ENCODE results near the gene LIN54. TPM values are rescaled to one million over a fixed set of nuclear protein-coding genes. Genes with fewer than 3 reads are reported as not detected.

LIN54 gene
- polyA plus RNA-seq, 1 donor (not counting 4 experiments of a cell fraction or from before 2014, with no cell fraction given), result 8.1 TPM

DNA sequence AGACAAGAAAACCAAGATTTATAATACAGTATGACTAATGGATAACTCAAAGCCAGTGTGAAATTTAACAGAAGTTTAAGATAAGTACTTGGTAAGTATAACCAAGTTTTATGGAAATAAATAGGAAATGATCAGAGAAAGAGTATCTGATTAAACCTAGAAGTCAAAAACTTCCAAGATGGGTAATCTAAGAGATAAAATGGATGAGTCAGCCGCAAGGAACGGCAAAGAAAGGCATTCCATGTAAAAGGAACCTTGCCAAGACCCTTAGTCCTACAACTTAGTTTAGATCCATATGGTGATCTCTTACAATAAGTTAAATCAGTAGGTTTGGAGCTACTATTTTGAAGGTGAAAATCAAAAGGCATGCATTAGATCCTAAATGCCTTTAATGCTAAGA lies 34.8 kb downstream of the LIN54 start:
- FAIRE-seq (no peak), DNase-seq (ENCODE audit: low read depth, low spot score) (no peak)
- Histone ChIP-seq H2AFZ (ENCODE audit: control insufficient read depth, low read length) (no peak overlapping the region), H3K4me1 (ENCODE audit: control insufficient read depth, extremely low read depth, insufficient read depth, low read length) (no peaks in the 10 kb centered on the region), H3K4me3 (ENCODE audit: control insufficient read depth in 2 of 3, extremely low read depth in 1 of 3, insufficient read depth in 2 of 3, low read depth in 1 of 3, low read length in 3 of 3) (no peak overlapping the region), H3K9ac (ENCODE audit: control insufficient read depth, extremely low read depth, insufficient read depth, low read length) (no peak overlapping the region), H3K4me2 (ENCODE audit: control insufficient read depth, extremely low read depth, insufficient read depth, low read depth, low read length) (no peak overlapping the region), H3K9me1 (ENCODE audit: control insufficient read depth, extremely low read depth, insufficient read depth, low read length) (no peaks in the 10 kb centered on the region), H3K9me3 (ENCODE audit: control insufficient read depth, low read depth, low read length) (no peaks in the 10 kb centered on the region), H4K20me1 (ENCODE audit: control insufficient read depth, extremely low read depth, insufficient read depth, low read length) (no peaks in the 10 kb centered on the region), H3K27ac (ENCODE audit: control insufficient read depth, insufficient read depth, low read length) (no peak overlapping the region), H3K36me3 (ENCODE audit: control insufficient read depth in 2 of 2, extremely low read depth in 1 of 2, insufficient read depth in 2 of 2, low read length in 2 of 2) (no peaks in the 10 kb centered on the region), H3K79me2 (ENCODE audit: control insufficient read depth, insufficient read depth, low read length) (no peaks in the 10 kb centered on the region), H3K27me3 (ENCODE audit: control insufficient read depth, extremely low read depth, insufficient read depth, low read length) (no peaks in the 10 kb centered on the region)
- dilution Hi-C loops (cut with MboI; ENCODE audit: extremely low pct_ligation_motif_present, low sequenced_read_pairs), result no loop called here
- TF ChIP-seq, protein P1, sequence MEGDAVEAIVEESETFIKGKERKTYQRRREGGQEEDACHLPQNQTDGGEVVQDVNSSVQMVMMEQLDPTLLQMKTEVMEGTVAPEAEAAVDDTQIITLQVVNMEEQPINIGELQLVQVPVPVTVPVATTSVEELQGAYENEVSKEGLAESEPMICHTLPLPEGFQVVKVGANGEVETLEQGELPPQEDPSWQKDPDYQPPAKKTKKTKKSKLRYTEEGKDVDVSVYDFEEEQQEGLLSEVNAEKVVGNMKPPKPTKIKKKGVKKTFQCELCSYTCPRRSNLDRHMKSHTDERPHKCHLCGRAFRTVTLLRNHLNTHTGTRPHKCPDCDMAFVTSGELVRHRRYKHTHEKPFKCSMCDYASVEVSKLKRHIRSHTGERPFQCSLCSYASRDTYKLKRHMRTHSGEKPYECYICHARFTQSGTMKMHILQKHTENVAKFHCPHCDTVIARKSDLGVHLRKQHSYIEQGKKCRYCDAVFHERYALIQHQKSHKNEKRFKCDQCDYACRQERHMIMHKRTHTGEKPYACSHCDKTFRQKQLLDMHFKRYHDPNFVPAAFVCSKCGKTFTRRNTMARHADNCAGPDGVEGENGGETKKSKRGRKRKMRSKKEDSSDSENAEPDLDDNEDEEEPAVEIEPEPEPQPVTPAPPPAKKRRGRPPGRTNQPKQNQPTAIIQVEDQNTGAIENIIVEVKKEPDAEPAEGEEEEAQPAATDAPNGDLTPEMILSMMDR (optimal IDR thresholded peaks at IDR 0.05 in 1 of 3, IDR thresholded peaks at IDR 0.05 in 1 of 3, conservative IDR thresholded peaks at IDR 0.05 in 1 of 3; ENCODE audit: extremely low read depth in 1 of 3, insufficient read depth in 2 of 3, low read length in 3 of 3), result no peak
- TF ChIP-seq EZH2 (IDR thresholded peaks at IDR 0.05; ENCODE audit: low read length), result no peak

DNA sequence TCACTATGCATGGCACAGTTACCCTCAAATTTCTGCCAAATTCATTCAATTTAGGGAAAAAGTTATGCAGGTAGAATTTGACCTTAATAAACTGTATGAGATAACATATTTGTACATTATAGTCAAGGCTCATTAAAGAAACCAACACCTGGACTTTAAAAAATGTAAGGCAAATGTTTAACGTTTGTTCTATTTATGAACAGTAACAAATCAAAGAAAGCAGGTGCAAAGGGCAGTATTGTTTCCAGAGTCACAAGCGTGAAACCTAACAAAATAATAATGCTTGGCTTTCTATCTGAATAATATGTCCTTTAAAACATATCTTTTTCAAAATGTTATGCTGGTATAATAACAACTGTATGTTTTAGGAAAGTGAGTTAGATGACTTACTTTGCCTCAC lies 41.2 kb downstream of the LIN54 start:
- Histone ChIP-seq H3K4me1 (ENCODE audit: control insufficient read depth, extremely low read depth, insufficient read depth, low read length) (no peaks in the 10 kb centered on the region), H3K79me2 (ENCODE audit: control insufficient read depth, insufficient read depth, low read length) (no peaks in the 10 kb centered on the region), H3K27me3 (ENCODE audit: control insufficient read depth, extremely low read depth, insufficient read depth, low read length) (no peaks in the 10 kb centered on the region), H3K9me3 (ENCODE audit: control insufficient read depth, low read depth, low read length) (no peaks in the 10 kb centered on the region), H3K36me3 (ENCODE audit: control insufficient read depth in 2 of 2, extremely low read depth in 1 of 2, insufficient read depth in 2 of 2, low read length in 2 of 2) (peaks cover 6% of the 10 kb centered on the region in 2 experiments), H4K20me1 (ENCODE audit: control insufficient read depth, extremely low read depth, insufficient read depth, low read length) (no peaks in the 10 kb centered on the region), H3K4me2 (ENCODE audit: control insufficient read depth, extremely low read depth, insufficient read depth, low read depth, low read length) (no peak overlapping the region), H3K4me3 (ENCODE audit: control insufficient read depth in 2 of 3, extremely low read depth in 1 of 3, insufficient read depth in 2 of 3, low read depth in 1 of 3, low read length in 3 of 3) (no peak overlapping the region), H3K27ac (ENCODE audit: control insufficient read depth, insufficient read depth, low read length) (no peak overlapping the region), H3K9ac (ENCODE audit: control insufficient read depth, extremely low read depth, insufficient read depth, low read length) (no peak overlapping the region), H3K9me1 (ENCODE audit: control insufficient read depth, extremely low read depth, insufficient read depth, low read length) (no peaks in the 10 kb centered on the region), H2AFZ (ENCODE audit: control insufficient read depth, low read length) (no peak overlapping the region)
- no peak for DNase-seq (ENCODE audit: low read depth, low spot score)
- no peak for TF ChIP-seq EZH2 (IDR thresholded peaks at IDR 0.05; ENCODE audit: low read length)
- TF ChIP-seq, protein P1 (optimal IDR thresholded peaks at IDR 0.05 in 1 of 3, IDR thresholded peaks at IDR 0.05 in 1 of 3, conservative IDR thresholded peaks at IDR 0.05 in 1 of 3; ENCODE audit: extremely low read depth in 1 of 3, insufficient read depth in 2 of 3, low read length in 3 of 3), result no peak
- dilution Hi-C loops (cut with MboI; ENCODE audit: extremely low pct_ligation_motif_present, low sequenced_read_pairs), result no loop called here
- FAIRE-seq, result no peak
